Measurements from ENCODE around the gene KIAA1191.

KIAA1191 gene

GRCh38 chr5:176365351-176366231, 4.0 kb upstream of the KIAA1191 start, which contains the start of gene ARL10:
Gene ARL10 (plus strand): TSS chr5:176365487. CDS start chr5:176365564, 77 bp downstream.
- no peak for DNase-seq (ENCODE audit: low read depth in 2 of 2)

GRCh38 chr5:176364765-176365350, 3.3 kb upstream of the KIAA1191 start:
- DNase-seq (ENCODE audit: low read depth in 2 of 2) = no peak

DNA sequence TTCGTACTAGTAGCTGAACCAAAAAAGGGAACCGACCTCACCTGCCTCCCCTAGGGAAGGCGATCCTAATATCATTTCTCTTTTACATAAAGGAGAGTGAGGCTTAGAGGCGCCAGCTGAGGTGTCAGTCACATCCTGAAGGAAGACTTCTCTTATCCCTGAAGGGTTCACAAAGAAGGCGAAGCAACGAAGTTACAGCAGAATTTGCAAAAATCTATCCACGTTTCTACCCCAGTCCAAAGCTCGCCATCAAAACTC, 598 bp upstream of the KIAA1191 start:
- DNase-seq (ENCODE audit: low read depth in 2 of 2) = no peak

DNA sequence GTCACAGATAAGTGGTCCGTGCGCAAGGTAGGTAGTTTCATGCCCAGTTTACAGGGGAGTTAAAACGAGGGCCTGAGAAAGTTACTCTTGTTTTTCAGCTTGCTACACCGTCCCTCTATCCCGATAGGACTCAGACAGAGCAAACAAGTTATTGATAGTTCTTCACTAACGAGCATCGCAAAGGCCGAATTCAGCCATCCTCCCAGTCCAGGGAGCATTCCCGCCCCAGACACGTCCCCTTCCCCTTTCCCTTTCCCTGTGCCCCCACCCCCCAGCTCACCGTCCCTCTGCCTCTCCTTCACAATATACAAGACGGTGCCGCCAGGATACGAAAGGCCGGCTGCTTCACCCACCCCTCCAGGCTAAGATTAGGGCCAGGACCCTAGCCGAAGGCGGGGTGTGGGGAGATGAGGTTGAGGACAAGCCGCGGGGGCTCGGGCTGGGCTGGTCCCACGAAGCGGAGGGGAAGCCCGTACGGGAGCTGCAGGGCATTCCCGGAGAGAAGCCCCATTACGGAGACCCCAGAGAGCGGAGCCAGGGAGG, 599 bp downstream of the KIAA1191 start:
- no peak for DNase-seq (ENCODE audit: low read depth in 2 of 2)

DNA sequence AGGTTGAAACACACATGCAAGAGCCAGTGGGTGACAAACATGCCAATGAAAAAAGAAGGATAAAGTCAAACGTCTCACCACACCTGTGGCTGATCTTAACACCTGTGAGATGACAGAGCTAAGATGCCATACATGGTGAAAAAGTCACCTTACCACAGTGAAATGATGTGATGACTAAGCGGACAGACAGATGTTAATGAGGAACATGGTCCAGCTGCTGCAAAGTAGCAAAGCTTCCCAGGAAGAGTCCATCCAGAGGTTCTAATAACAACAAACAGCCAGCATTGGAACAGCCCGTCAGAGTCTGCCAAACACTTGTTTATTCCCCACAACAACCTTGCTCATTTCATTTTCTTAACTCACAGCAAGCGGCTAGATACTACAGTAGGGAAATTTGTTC, 1.9 kb downstream of the KIAA1191 start:
- no peak for DNase-seq (ENCODE audit: low read depth in 2 of 2)

DNA sequence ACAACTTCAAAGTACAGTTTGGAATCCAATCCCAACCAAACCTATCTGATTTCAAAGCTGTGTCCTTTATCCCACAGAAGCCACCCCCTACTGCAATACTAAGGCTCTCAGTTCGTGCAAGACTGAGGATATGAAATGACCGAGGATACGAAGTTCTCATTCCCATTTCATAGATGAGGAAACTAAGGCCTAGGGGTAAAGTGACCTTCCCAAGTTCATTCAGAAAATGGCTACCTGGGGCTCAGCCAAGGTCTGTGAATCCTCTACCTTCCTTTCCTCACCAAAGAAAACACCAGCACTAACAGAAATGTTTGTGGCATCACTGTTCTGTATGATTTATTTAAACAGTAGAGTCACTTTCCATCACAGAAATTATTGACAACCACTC, 5.4 kb downstream of the KIAA1191 start:
- no peak for DNase-seq (ENCODE audit: low read depth in 2 of 2)

DNA sequence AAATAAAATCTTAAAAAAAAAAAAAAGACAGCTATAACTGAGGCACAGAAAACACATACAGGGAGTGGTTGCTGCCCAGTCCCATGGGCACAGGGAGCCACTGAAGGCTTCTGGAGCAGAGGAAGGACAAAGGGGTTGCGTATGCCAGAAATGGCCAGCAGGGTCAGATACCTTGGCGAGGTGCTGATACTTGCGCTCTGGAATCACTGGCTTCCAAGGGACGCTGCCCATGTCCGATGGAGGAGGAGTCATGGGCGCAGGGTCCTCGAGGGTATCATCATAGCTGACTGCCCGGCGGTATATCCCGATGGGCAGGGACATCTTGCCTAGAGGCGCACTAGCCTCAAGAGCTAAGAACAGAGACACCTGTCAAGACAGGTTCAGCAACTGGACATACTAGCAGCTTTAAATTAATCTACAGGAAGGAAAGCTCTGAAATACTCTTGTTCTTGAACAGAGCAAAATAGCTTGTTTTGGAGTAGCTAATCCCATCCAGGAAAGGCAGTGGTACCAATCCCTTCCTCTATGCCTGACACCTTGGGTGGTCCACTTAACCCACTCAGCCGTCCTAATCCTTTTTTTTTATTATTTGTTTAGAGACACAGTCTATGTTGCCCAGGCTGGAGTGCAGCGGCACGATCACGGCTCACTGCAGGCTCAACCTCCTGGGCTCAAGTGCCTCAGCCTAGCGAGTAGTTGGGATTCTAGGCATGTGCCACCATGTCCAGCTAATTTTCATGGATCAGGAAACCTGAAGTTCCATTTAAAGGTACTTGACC, 6.0 kb downstream of the KIAA1191 start:
- DNase-seq (ENCODE audit: low read depth in 2 of 2) = no peak

DNA sequence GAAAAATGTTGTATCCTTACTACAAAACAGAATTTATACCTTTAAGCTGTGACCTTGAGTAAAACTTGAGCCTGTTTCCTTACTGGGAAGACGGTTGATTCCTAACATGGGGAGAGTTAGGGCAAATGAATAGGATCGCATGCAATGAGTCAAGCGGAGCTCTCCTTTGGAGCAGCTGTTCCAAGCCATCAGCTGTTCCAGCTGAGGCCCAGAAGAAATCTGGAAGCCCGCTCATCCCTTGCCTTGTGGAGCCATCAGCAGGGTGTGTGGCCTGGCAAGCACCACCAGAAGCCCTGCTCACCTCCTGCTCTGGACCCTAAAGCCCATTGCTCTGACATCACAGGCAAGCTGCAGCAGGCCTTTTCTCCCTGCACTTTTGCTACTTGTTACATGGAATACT, 8.0 kb downstream of the KIAA1191 start:
- DNase-seq (ENCODE audit: low read depth in 2 of 2) = no peak

GRCh38 chr5:176352116-176352878, 9.3 kb downstream of the KIAA1191 start:
- DNase-seq (ENCODE audit: low read depth in 2 of 2) = no peak

GRCh38 chr5:176350416-176350815, 11.1 kb downstream of the KIAA1191 start:
- no peak for DNase-seq (ENCODE audit: low read depth in 2 of 2)

DNA sequence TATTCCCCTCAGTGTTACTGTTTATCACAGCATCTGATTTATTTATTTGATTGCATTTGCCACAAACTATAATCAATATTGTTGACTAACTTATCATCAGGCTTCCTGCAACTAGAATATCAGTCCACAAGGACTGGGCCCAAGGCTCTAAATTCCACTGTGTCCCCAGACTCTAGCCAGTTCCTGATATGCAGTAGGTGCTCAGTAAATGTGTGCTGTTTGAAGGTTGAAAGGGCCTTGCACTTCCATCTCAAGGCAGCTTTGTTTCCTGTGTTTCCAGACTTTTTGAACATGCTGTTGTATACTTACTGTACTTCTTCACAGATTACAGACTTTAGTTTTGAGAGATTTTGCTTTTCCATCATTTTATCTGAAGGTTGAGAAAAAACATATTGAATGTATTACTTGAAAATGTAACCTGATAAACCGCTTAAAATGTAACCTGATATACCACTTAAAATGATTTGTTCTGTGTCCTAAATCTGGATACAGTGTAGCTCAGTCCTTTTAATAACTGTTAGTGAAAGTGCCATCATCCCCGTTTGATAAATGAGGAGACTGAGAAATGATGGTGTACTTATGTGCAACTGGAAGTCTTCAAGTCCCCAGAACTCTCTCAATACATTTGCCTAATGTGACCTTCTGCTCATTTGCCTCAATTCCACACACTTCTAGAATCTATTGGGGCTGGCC, 18.7 kb downstream of the KIAA1191 start:
- no peak for DNase-seq (ENCODE audit: low read depth in 2 of 2)

DNA sequence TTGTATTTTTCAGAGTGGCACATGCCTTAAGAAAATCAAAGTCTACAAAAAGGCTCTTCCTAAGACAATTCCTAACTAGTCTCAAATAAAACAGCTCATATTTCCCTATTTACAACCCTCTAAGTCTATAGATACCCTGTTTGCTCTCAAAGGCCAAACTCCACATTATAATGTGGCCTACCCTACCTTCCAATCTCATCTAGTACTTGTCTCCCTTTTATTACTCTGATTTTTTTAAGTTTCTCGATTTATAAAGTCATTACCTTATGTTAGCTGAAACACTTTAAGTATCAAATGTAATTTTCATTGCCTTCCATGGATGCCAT, 19.4 kb downstream of the KIAA1191 start:
- no peak for DNase-seq (ENCODE audit: low read depth in 2 of 2)

DNA sequence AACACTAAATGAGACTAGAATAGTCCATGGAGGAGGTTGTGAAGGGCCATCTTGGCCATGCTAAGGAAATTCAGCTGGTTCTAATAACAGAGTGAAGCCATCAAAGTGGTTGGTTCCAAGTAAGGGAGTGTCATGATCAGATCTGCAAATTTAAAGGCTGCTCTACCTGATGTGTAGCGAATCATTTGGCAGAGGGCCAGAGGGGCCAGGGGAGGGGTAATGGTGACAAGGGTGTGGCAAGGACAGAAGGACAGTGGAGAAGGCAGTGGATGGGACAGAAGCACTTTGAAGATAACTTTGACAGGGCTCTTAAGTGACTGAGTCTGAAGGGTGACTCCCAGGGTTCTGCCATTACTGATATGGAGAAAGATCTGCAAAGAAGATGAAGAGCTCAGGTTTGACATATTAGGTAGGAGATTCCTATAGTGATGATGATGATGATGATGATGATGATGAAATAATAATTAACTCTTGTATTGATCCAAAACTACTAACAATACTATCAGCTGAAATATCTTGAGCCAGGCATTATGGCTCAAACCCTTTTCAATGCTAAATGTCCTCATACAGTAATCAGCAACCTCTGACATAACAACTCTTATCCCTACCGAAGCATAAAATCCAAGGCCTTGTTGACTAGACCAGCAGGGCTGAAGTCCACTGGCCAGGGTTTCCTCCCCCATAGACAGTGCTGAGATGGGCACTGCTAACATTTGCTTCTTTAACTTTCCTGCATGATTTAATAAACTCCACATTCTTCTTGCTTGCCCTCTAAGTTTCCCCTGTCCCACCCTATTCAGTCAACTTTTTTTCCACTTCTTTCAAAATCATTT, 20.0 kb downstream of the KIAA1191 start:
- no peak for DNase-seq (ENCODE audit: low read depth in 2 of 2)

GRCh38 chr5:176339304-176339703, 22.3 kb downstream of the KIAA1191 start:
- no peak for DNase-seq (ENCODE audit: low read depth in 2 of 2)

GRCh38 chr5:176337913-176338312, 23.7 kb downstream of the KIAA1191 start:
- no peak for DNase-seq (ENCODE audit: low read depth in 2 of 2)

GRCh38 chr5:176334031-176334770, 27.4 kb downstream of the KIAA1191 start:
- DNase-seq (ENCODE audit: low read depth in 2 of 2) = no peak

DNA sequence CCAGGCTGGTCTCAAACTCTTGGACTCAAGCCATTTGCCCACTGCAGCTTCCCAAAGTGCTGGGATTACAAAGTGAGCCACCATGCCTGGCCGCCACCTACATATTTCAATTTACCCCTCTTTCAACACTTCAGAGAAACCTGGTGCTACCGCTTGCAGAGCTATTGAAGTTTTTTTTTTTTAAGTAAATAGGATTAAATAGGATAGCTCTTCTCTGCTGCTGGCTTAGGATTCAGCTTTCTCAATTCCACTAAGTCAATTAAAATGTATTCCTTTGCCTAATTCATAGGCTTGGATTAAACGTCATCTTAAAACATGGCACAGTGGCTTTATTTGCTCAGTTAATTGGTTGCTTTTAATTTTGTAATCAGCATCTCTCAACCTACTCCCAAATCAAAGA, 41.0 kb downstream of the KIAA1191 start:
- DNase-seq (ENCODE audit: low read depth in 2 of 2) = no peak

- DNase-seq (ENCODE audit: low read depth in 2 of 2) = no peak
These were observed 41.6 kb downstream of the KIAA1191 start for GRCh38 chr5:176319827-176320554.
